HG02840 (cell line): Measurements from ENCODE around the gene COX4I2.
"Not testable (repeated sequence)": the region's sequence is repeated elsewhere in the genome, so short reads cannot be mapped to it uniquely, and the experiment has no call there.

Experiments
- ATAC-seq: cut with Tn5 transposase; IDR thresholded peaks from one replicate; pipeline ENCODE4 v1.9.1; 2021; ENCODE audit warnings: mild to moderate bottlenecking, moderate library complexity, moderate number of reproducible peaks; ENCODE audit not compliant: unreplicated experiment, low FRiP score

Gene COX4I2

GRCh38 chr20:31644701-31645100, 7.0 kb downstream of the COX4I2 start:
- ATAC-seq = no peak

GRCh38 chr20:31648104-31648503, 10.4 kb downstream of the COX4I2 start:
- ATAC-seq = not testable (repeated sequence)

GRCh38 chr20:31652917-31653396, 15.2 kb downstream of the COX4I2 start:
- ATAC-seq = no peak

GRCh38 chr20:31653561-31653960, 15.8 kb downstream of the COX4I2 start:
- ATAC-seq = no peak

GRCh38 chr20:31654534-31654933, 16.8 kb downstream of the COX4I2 start:
- no peak for ATAC-seq

GRCh38 chr20:31661625-31662371, 24.1 kb downstream of the COX4I2 start:
- peak; percentile 58 for ATAC-seq

- ATAC-seq = no peak
Observed at GRCh38 chr20:31662372-31662854, 24.7 kb downstream of the COX4I2 start.

GRCh38 chr20:31663524-31663837, 25.8 kb downstream of the COX4I2 start:
- no peak for ATAC-seq

- ATAC-seq = no peak
Observed at GRCh38 chr20:31663838-31664695, 26.4 kb downstream of the COX4I2 start.

GRCh38 chr20:31664696-31665354, 27.1 kb downstream of the COX4I2 start:
- no peak for ATAC-seq

GRCh38 chr20:31665753-31666152, 28.0 kb downstream of the COX4I2 start:
- no peak for ATAC-seq

- no peak for ATAC-seq
Observed at GRCh38 chr20:31666258-31667042, 28.7 kb downstream of the COX4I2 start.

GRCh38 chr20:31667315-31668285, 29.9 kb downstream of the COX4I2 start:
- ATAC-seq = no peak

- ATAC-seq = not testable (repeated sequence)
Observed at GRCh38 chr20:31668944-31669343, 31.2 kb downstream of the COX4I2 start.

GRCh38 chr20:31669876-31670275, 32.2 kb downstream of the COX4I2 start:
- no peak for ATAC-seq

GRCh38 chr20:31670371-31671228, 32.9 kb downstream of the COX4I2 start:
- ATAC-seq = no peak

GRCh38 chr20:31671324-31671723, 33.6 kb downstream of the COX4I2 start:
- ATAC-seq = no peak

- ATAC-seq = no peak
Observed at GRCh38 chr20:31673435-31673834, 35.7 kb downstream of the COX4I2 start.
